ENCODE data around the gene CNTN4.

Gene CNTN4

GRCh38 chr3:2615080-2615479 lies 516.4 kb downstream of the CNTN4 start:
- DNase-seq: no peak

GRCh38 chr3:2623436-2623835 lies 524.8 kb downstream of the CNTN4 start:
- no peak for DNase-seq

- no peak for DNase-seq
Measured at GRCh38 chr3:2628117-2628516, 529.5 kb downstream of the CNTN4 start.

- no peak for DNase-seq
Measured at GRCh38 chr3:2635511-2635910, 536.8 kb downstream of the CNTN4 start.

- no peak for DNase-seq
Measured at GRCh38 chr3:2643606-2644005, 544.9 kb downstream of the CNTN4 start.

GRCh38 chr3:2645001-2645400 lies 546.3 kb downstream of the CNTN4 start:
- no peak for DNase-seq

GRCh38 chr3:2650746-2651145 lies 552.1 kb downstream of the CNTN4 start:
- no peak for DNase-seq

- DNase-seq: no peak
Measured at GRCh38 chr3:2652386-2652785, 553.7 kb downstream of the CNTN4 start.

- no peak for DNase-seq
Measured at GRCh38 chr3:2653706-2654105, 555.0 kb downstream of the CNTN4 start.

- no peak for DNase-seq
Measured at GRCh38 chr3:2655229-2655701, 556.6 kb downstream of the CNTN4 start.

- no peak for DNase-seq
Measured at GRCh38 chr3:2656806-2657777, 558.4 kb downstream of the CNTN4 start.

GRCh38 chr3:2657971-2658370 lies 559.3 kb downstream of the CNTN4 start:
- no peak for DNase-seq

GRCh38 chr3:2659896-2660295 lies 561.2 kb downstream of the CNTN4 start:
- DNase-seq: no peak

- DNase-seq: no peak
Measured at GRCh38 chr3:2661078-2661477, 562.4 kb downstream of the CNTN4 start.

- no peak for DNase-seq
Measured at GRCh38 chr3:2677501-2677900, 578.8 kb downstream of the CNTN4 start.

- DNase-seq: no peak
Measured at GRCh38 chr3:2680236-2680635, 581.6 kb downstream of the CNTN4 start.

- DNase-seq: no peak
Measured at GRCh38 chr3:2684046-2684445, 585.4 kb downstream of the CNTN4 start.

GRCh38 chr3:2686816-2687502 lies 588.3 kb downstream of the CNTN4 start:
- DNase-seq: no peak

GRCh38 chr3:2697589-2697988 lies 598.9 kb downstream of the CNTN4 start:
- no peak for DNase-seq

GRCh38 chr3:2701471-2701870 lies 602.8 kb downstream of the CNTN4 start:
- no peak for DNase-seq

- DNase-seq: no peak
Measured at GRCh38 chr3:2706144-2706835, 607.6 kb downstream of the CNTN4 start.

- DNase-seq: no peak
Measured at GRCh38 chr3:2706836-2707210, 608.2 kb downstream of the CNTN4 start.

- no peak for DNase-seq
Measured at GRCh38 chr3:2711081-2711480, 612.4 kb downstream of the CNTN4 start.
